ENCODE results near the gene MYF5.

DNA sequence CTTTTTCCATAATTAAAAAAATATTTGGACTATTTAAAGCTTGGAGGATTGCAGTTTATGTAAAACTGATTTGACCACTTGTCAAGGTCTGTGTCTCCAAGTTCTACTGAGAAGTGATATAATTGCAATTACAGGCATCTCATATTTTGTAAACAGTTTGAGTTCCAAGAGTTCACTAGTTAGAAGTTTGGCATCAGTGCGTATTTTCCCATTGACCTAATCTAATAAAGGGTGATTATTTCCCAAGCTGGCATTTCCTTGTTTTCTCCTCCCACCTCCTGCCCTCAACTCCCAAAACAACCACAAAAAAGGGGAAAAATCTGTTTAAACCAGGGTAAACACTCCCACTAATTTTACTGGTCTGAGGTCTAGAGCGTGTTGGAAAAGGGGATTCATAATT, 12.3 kb upstream of the MYF5 start:
- TF ChIP-seq, protein P1, sequence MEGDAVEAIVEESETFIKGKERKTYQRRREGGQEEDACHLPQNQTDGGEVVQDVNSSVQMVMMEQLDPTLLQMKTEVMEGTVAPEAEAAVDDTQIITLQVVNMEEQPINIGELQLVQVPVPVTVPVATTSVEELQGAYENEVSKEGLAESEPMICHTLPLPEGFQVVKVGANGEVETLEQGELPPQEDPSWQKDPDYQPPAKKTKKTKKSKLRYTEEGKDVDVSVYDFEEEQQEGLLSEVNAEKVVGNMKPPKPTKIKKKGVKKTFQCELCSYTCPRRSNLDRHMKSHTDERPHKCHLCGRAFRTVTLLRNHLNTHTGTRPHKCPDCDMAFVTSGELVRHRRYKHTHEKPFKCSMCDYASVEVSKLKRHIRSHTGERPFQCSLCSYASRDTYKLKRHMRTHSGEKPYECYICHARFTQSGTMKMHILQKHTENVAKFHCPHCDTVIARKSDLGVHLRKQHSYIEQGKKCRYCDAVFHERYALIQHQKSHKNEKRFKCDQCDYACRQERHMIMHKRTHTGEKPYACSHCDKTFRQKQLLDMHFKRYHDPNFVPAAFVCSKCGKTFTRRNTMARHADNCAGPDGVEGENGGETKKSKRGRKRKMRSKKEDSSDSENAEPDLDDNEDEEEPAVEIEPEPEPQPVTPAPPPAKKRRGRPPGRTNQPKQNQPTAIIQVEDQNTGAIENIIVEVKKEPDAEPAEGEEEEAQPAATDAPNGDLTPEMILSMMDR (IDR thresholded peaks at IDR 0.05) = no peak
- TF ChIP-seq EP300 (IDR thresholded peaks at IDR 0.05) = no peak
- no peak for TF ChIP-seq POLR2A (IDR thresholded peaks at IDR 0.05)
